Aorta (tissue), 5 donors: Measurements from ENCODE around the gene RXRA. TPM values are rescaled to one million over a fixed set of nuclear protein-coding genes. Genes with fewer than 3 reads are reported as not detected.

Experiments
- ATAC-seq: fragments of 200-7000 bp; cut with Tn5 transposase; one replicate; pipeline ENCODE4 v1.9.1; 2022; ENCODE audit warnings: moderate library complexity; ENCODE audit not compliant: low FRiP score
- DNase-seq, 2 donors: peaks; one replicate each; pipeline ENCODE4 v3.0.0-alpha.2; 2020
- H3K27ac ChIP-seq, 2 donors: one replicate each; pipeline ENCODE4 v1.5.1; 2013; ENCODE audit warnings: low read length in 2 of 2, mild to moderate bottlenecking in 2 of 2, moderate library complexity in 2 of 2, control low read depth in 1 of 2, inconsistent platforms in 1 of 2, low read depth in 1 of 2
- H3K27me3 ChIP-seq, 2 donors: one replicate each; pipeline ENCODE4 v1.6.1; 2013; ENCODE audit warnings: control low read depth in 1 of 2, low read length in 1 of 2, mild to moderate bottlenecking in 1 of 2, moderate library complexity in 1 of 2; ENCODE audit not compliant: insufficient read depth in 2 of 2, control insufficient read depth in 1 of 2
- H3K36me3 ChIP-seq, 2 donors: one replicate each; pipeline ENCODE4 v1.6.1; 2013; ENCODE audit warnings: control low read depth in 1 of 2, low read length in 1 of 2, mild to moderate bottlenecking in 1 of 2; ENCODE audit not compliant: insufficient read depth in 2 of 2, control insufficient read depth in 1 of 2
- H3K4me1 ChIP-seq, 2 donors: one replicate each; pipeline ENCODE4 v1.6.1; 2013; ENCODE audit warnings: low read length in 2 of 2, control low read depth in 1 of 2, mild to moderate bottlenecking in 1 of 2, moderate library complexity in 1 of 2; ENCODE audit not compliant: insufficient read depth in 2 of 2, control insufficient read depth in 1 of 2
- H3K4me3 ChIP-seq, 2 donors: one replicate each; pipeline ENCODE4 v1.5.1; 2013; ENCODE audit warnings: low read length in 2 of 2, control low read depth in 1 of 2, mild to moderate bottlenecking in 1 of 2
- H3K9me3 ChIP-seq: one replicate; pipeline ENCODE4 v1.6.1; 2013; ENCODE audit warnings: mild to moderate bottlenecking, low read length; ENCODE audit not compliant: control insufficient read depth
- whole genome bisulfite sequencing, 2 donors: extraction: QIAGEN DNeasy Blood & Tissue Kit; methylation state at CpG; one replicate each; pipeline ENCODE4 v1.1.7; 2013; 5-methylcytosine and 5-hydroxymethylcytosine counted together
- intact Hi-C, 2 donors: fragments of 100-400 bp; cut with DNase I; formaldehyde crosslinking; loops; one replicate each; pipeline versions ENCODE4 v1.14.2 to v1.15.0; 2022
- polyA plus RNA-seq, 2 donors: library from polyadenylated mRNA; stranded (reverse); fragments of 200-250 nt; gene quantifications; one replicate each; pipeline ENCODE4 v1.2.3, GENCODE V29; 2013
- total RNA-seq, 2 donors: library from RNA; stranded (reverse); fragmentation: NEBNext Ultra II Directional; extraction: Animal tissue kit (Norgen Biotek cat#: 25700); gene quantifications; one replicate each; pipeline ENCODE4 v1.2.1, GENCODE V29; 2021
- donor health status: healthy with polysubstance abuse.
- donor health status: Bipolar disorder and iron deficiency.
- donor health status: DM: no; HTN: no; CAD: no.
- donor health status: DM: no; HTN: no; CAD: no.
- donor health status: DM: yes; HTN: yes; CAD: no.

The RXRA gene
- total and polyA plus RNA-seq, 4 donors = 17.7 to 67.8 (median 32.7) TPM

GRCh38 chr9:134403682-134404301 is 77.5 kb downstream of the RXRA start:
- 2 to 5% methylated on average over 17 of the region's 17 CpGs for WGBS, 2 donors

GRCh38 chr9:134404376-134405358 is 78.4 kb downstream of the RXRA start:
- DNase-seq = no peak
- H3K9me3 ChIP-seq = no peaks in the 10 kb centered on the region
- peaks cover 2 to 3% of the 10 kb centered on the region in 2 donors for H3K4me1 ChIP-seq
- no peak for ATAC-seq
- no peaks in the 10 kb centered on the region for H3K27me3 ChIP-seq
- H3K36me3 ChIP-seq = no peaks in the 10 kb centered on the region
- 82 to 86% methylated on average over 34 of the region's 34 CpGs for whole genome bisulfite sequencing, 2 donors
- no peak overlapping the region for H3K4me3 ChIP-seq
- peak overlapping the region in 1 of 2 donors; percentile 48 for H3K27ac ChIP-seq
- intact Hi-C loops = loop anchor here in 1 of 2 donors (5.0 kb wide), 1 partner anchor 42 kb away; no protein-coding TSS in a partner anchor

More at GRCh38 chr9:134403682-134404301, 77.5 kb downstream of the RXRA start:
- H3K4me1 ChIP-seq = peaks cover 2 to 3% of the 10 kb centered on the region in 2 donors
- ATAC-seq = peak; percentile 9
- H3K27ac ChIP-seq = peak overlapping the region in 1 of 2 donors; percentile 48
- intact Hi-C loops = no loop called here
- H3K4me3 ChIP-seq = no peak overlapping the region
- H3K36me3 ChIP-seq = no peaks in the 10 kb centered on the region
- H3K27me3 ChIP-seq = no peaks in the 10 kb centered on the region
- H3K9me3 ChIP-seq = no peaks in the 10 kb centered on the region
- DNase-seq = peak; percentile 91 to 95

- no peak for ATAC-seq
- Histone ChIP-seq H3K9me3 (no peaks in the 10 kb centered on the region), H3K27me3 (no peaks in the 10 kb centered on the region), H3K4me3 (no peak overlapping the region), H3K27ac (peak overlapping the region in 1 of 2 donors; percentile 22), H3K36me3 (no peaks in the 10 kb centered on the region), H3K4me1 (peaks cover 2 to 3% of the 10 kb centered on the region in 2 donors)
- 91 to 94% methylated on average over 9 of the region's 9 CpGs for WGBS, 2 donors
- DNase-seq = no peak
- intact Hi-C loops = loop anchor here in 1 of 2 donors (5.0 kb wide), 1 partner anchor 43 kb away; no protein-coding TSS in a partner anchor
Observed at GRCh38 chr9:134405527-134405926, 79.3 kb downstream of the RXRA start.

- no peak overlapping the region for H3K4me3 ChIP-seq
- H3K36me3 ChIP-seq = no peaks in the 10 kb centered on the region
- H3K27me3 ChIP-seq = no peaks in the 10 kb centered on the region
- peak overlapping the region in 1 of 2 donors; percentile 48 for H3K27ac ChIP-seq
- intact Hi-C loops = loop anchor here in 1 of 2 donors (2.0 to 5.0 kb wide), 2 partner anchors 44 to 78 kb away; no protein-coding TSS in a partner anchor
- ATAC-seq = peak; percentile 28
- peak in 1 of 2 donors; percentile 75 for DNase-seq
- WGBS, 2 donors = 47 to 52% methylated on average over 22 to 23 of the region's 23 CpGs
- H3K9me3 ChIP-seq = no peaks in the 10 kb centered on the region
- H3K4me1 ChIP-seq = peaks cover 2 to 3% of the 10 kb centered on the region in 2 donors
Observed at GRCh38 chr9:134406366-134407120, 80.3 kb downstream of the RXRA start.

GRCh38 chr9:134407121-134407779 is 81.0 kb downstream of the RXRA start:
- Histone ChIP-seq H3K27ac (peak overlapping the region in 1 of 2 donors; percentile 48), H3K9me3 (no peaks in the 10 kb centered on the region), H3K4me3 (no peak overlapping the region), H3K27me3 (no peaks in the 10 kb centered on the region), H3K4me1 (peaks cover 2 to 3% of the 10 kb centered on the region in 2 donors), H3K36me3 (no peaks in the 10 kb centered on the region)
- peak; percentile 89 for ATAC-seq
- WGBS, 2 donors = 0 to 5% methylated on average over 29 to 33 of the region's 33 CpGs
- intact Hi-C loops = loop anchor here in 1 of 2 donors (2.0 to 5.0 kb wide), 2 partner anchors 45 to 78 kb away; no protein-coding TSS in a partner anchor
- DNase-seq = peak; percentile 97 to 98

GRCh38 chr9:134408389-134408788 is 82.1 kb downstream of the RXRA start:
- H3K4me3 ChIP-seq = no peak overlapping the region
- WGBS, 2 donors = 83 to 91% methylated on average over 9 of the region's 9 CpGs
- no peak for DNase-seq
- intact Hi-C loops = loop anchor here in 1 of 2 donors (5.0 kb wide), 1 partner anchor 46 kb away; no protein-coding TSS in a partner anchor
- no peaks in the 10 kb centered on the region for H3K36me3 ChIP-seq
- no peaks in the 10 kb centered on the region for H3K27me3 ChIP-seq
- H3K27ac ChIP-seq = no peak overlapping the region
- ATAC-seq = no peak
- H3K4me1 ChIP-seq = peaks cover 1 to 3% of the 10 kb centered on the region in 2 donors
- H3K9me3 ChIP-seq = no peaks in the 10 kb centered on the region

- DNase-seq = no peak
- H3K27ac ChIP-seq = no peak overlapping the region
- peaks cover 0 to 3% of the 10 kb centered on the region in 2 donors for H3K4me1 ChIP-seq
- no peak overlapping the region for H3K4me3 ChIP-seq
- H3K9me3 ChIP-seq = no peaks in the 10 kb centered on the region
- ATAC-seq = no peak
- H3K27me3 ChIP-seq = no peaks in the 10 kb centered on the region
- intact Hi-C loops = loop anchor here in 1 of 2 donors (5.0 kb wide), 1 partner anchor 47 kb away; no protein-coding TSS in a partner anchor
- H3K36me3 ChIP-seq = no peaks in the 10 kb centered on the region
- WGBS, 2 donors = 91 to 92% methylated on average over 39 to 40 of the region's 40 CpGs
Observed at GRCh38 chr9:134408939-134409737, 82.9 kb downstream of the RXRA start.
